GM12878 (cell line): Measurements from ENCODE around the gene TTYH3. TPM values are rescaled to one million over a fixed set of nuclear protein-coding genes. Genes with fewer than 3 reads are reported as not detected.

Experiments
- ATAC-seq: fragments of 200-7000 bp; cut with Tn5 transposase; 3 replicates; pipeline ENCODE4 v1.9.1; 2020; ENCODE audit warnings: mild to moderate bottlenecking, moderate library complexity
- BruUV-seq: library from RNA; stranded (reverse); fragments of 400-500 nt; replicated peaks from 2 replicates; lab custom pipeline; 2021; lab: Mats Ljungman, UMichigan
- CTCF ChIA-PET: fragments of 300-600 bp; sonication (Branson Sonifier 250); formaldehyde crosslinking; extraction: SDS; loops from one replicate; lab custom pipeline; 2021; ENCODE audit warnings: inconsistent platforms; lab: Yijun Ruan, JAX
- POLR2A ChIA-PET: fragments of 350-600 bp; formaldehyde crosslinking; extraction: SDS; loops from one replicate; lab custom pipeline; 2021; ENCODE audit warnings: inconsistent platforms; lab: Charles Lee
- RAD21 ChIA-PET: fragments of 300-600 bp; sonication (Branson Sonifier 250); formaldehyde crosslinking; loops from one replicate; lab custom pipeline; 2023; ENCODE audit warnings: antibody characterized with exemption; ENCODE audit not compliant: unreplicated experiment; lab: Charles Lee
- SMC1A ChIA-PET: fragments of 300-600 bp; sonication (Branson Sonifier 250); formaldehyde crosslinking; loops from one replicate; lab custom pipeline; 2023; ENCODE audit not compliant: unreplicated experiment, uncharacterized antibody; lab: Charles Lee
- DNase-seq: peaks from one replicate; pipeline ENCODE4 v3.0.0-alpha.2; 2011; ENCODE audit warnings: low read depth, low spot score
- FAIRE-seq: peaks from 3 replicates; lab custom pipeline; 2011; peaks lifted over from hg19 to GRCh38; lab: Jason Lieb, UNC
- H2AFZ ChIP-seq: 2 replicates; pipeline ENCODE4 v1.6.0; 2011; ENCODE audit warnings: low read depth, low read length, control low read depth; ENCODE audit not compliant: control insufficient read depth
- H3K27ac ChIP-seq: 2 replicates; pipeline ENCODE4 v1.5.1; 2011; ENCODE audit warnings: control low read depth; ENCODE audit not compliant: control insufficient read depth, insufficient read depth
- H3K27me3 ChIP-seq, 2 experiments: replicated peaks in 1 of 2; 2 replicates each; pipeline versions ENCODE4 v1.6.0 to v1.6.1; 2011; ENCODE audit warnings: low read length in 1 of 2; ENCODE audit not compliant: control insufficient read depth in 2 of 2, insufficient read depth in 2 of 2
- H3K36me3 ChIP-seq, 2 experiments: 2 replicates each; pipeline ENCODE4 v1.5.1; 2011; ENCODE audit warnings: low read length in 1 of 2; ENCODE audit not compliant: control insufficient read depth in 2 of 2, insufficient read depth in 2 of 2
- H3K4me1 ChIP-seq: 2 replicates; pipeline ENCODE4 v1.6.1; 2011; ENCODE audit warnings: mild to moderate bottlenecking, low read length, moderate library complexity, mixed read lengths; ENCODE audit not compliant: control insufficient read depth, insufficient read depth
- H3K4me2 ChIP-seq: 2 replicates; pipeline ENCODE4 v1.6.0; 2011; ENCODE audit warnings: control low read depth; ENCODE audit not compliant: control insufficient read depth, insufficient read depth
- H3K4me3 ChIP-seq: fragments of 200-600 bp; sonication (generic); 2 replicates; pipeline ENCODE4 v1.5.1; 2016
- H3K79me2 ChIP-seq: 2 replicates; pipeline ENCODE4 v1.6.0; 2011; ENCODE audit warnings: low read length; ENCODE audit not compliant: control insufficient read depth, insufficient read depth
- H3K9ac ChIP-seq: 2 replicates; pipeline ENCODE4 v1.8.0; 2011; ENCODE audit warnings: low read length, control low read depth, mixed read lengths; ENCODE audit not compliant: control insufficient read depth, insufficient read depth
- H3K9me3 ChIP-seq: replicated peaks from 3 replicates; pipeline ENCODE4 v1.5.1; 2011; ENCODE audit warnings: mild to moderate bottlenecking, low read length; ENCODE audit not compliant: control insufficient read depth, insufficient read depth
- H4K20me1 ChIP-seq: 2 replicates; pipeline ENCODE4 v1.6.0; 2011; ENCODE audit not compliant: control insufficient read depth, insufficient read depth
- ASH2L ChIP-seq: fragments of 300-600, 200-600 bp; sonication (generic); IDR thresholded peaks from 2 replicates; pipeline ENCODE4 v1.6.1; 2017; ENCODE audit warnings: low read depth, mild to moderate bottlenecking, borderline replicate concordance
- BMI1 ChIP-seq: fragments of 450-650 bp; IDR thresholded peaks from 2 replicates; pipeline ENCODE4 v1.6.1; 2016; ENCODE audit warnings: mild to moderate bottlenecking, moderate library complexity, borderline replicate concordance
- BRCA1 ChIP-seq: IDR thresholded peaks from 2 replicates; pipeline ENCODE4 v1.6.1; 2011; ENCODE audit warnings: low read depth, low read length, improper control_type of control experiment
- KAT2A ChIP-seq: conservative IDR thresholded peaks from 2 replicates; pipeline ENCODE4 v1.6.1; 2011; ENCODE audit warnings: low read depth, low read length; ENCODE audit not compliant: control insufficient read depth
- KDM1A ChIP-seq: fragments of 200-600 bp; sonication (generic); IDR thresholded peaks from 2 replicates; pipeline ENCODE4 v1.6.1; 2016; ENCODE audit warnings: borderline replicate concordance
- NR2F1 ChIP-seq: fragments of 450-650 bp; conservative IDR thresholded peaks from 2 replicates; pipeline ENCODE4 v1.6.1; 2017; ENCODE audit warnings: mild to moderate bottlenecking
- PAX8 ChIP-seq: fragments of 450-650 bp; IDR thresholded peaks from 2 replicates; pipeline ENCODE4 v1.6.1; 2017; ENCODE audit warnings: mild to moderate bottlenecking, moderate library complexity
- PML ChIP-seq: IDR thresholded peaks from 2 replicates; pipeline ENCODE4 v1.6.1; 2012; ENCODE audit warnings: low read length, inconsistent platforms
- POLR2AphosphoS2 ChIP-seq: IDR thresholded peaks from 2 replicates; pipeline ENCODE4 v1.6.1; 2011; ENCODE audit warnings: low read depth, mild to moderate bottlenecking, low read length, improper control_type of control experiment, moderate library complexity
- SMAD1 ChIP-seq: fragments of 450-650 bp; IDR thresholded peaks from 2 replicates; pipeline ENCODE4 v1.6.1; 2018; ENCODE audit warnings: mild to moderate bottlenecking, low read depth; ENCODE audit not compliant: partially characterized antibody
- WGBS: methylation state at CpG from one replicate; pipeline ENCODE4 v1.1.6; 2016; ENCODE audit warnings: low lambda C conversion rate; ENCODE audit not compliant: insufficient replicate concordance, insufficient coverage; ENCODE audit errors: missing lambda C conversion rate; 5-methylcytosine and 5-hydroxymethylcytosine counted together
- in situ Hi-C: fragments of 300-500 bp; cut with MboI; formaldehyde crosslinking; loops from 9 replicates; pipeline ENCODE4 v1.14.3; 2018; ENCODE audit warnings: mixed read lengths
- intact Hi-C: fragments of 100-400 bp; cut with micrococcal nuclease; formaldehyde crosslinking; loops from one replicate; pipeline ENCODE4 v1.14.2; 2022; ENCODE audit not compliant: unreplicated experiment
- polyA plus RNA-seq, 11 experiments: library from polyadenylated mRNA; depleted of rRNA in 4 of 11; unstranded in 6 of 11; stranded (reverse) in 5 of 11; fragments of >200 nt; fragmentation: Nextera tagmentation in 4 of 11; fragmentation: Illumina TruSeq in 1 of 11; extraction: Ambion mirVana in 4 of 11; extraction: Trizol in 1 of 11; gene quantifications; 1 replicate in 1 of 11; 2 replicates in 10 of 11; pipeline versions ENCODE4 v1.2.1 to v1.2.3, GENCODE V29; 2011 to 2016; ENCODE audit warnings: inconsistent platforms in 2 of 11, missing spikeins in 2 of 11, low read depth in 1 of 11
- total RNA-seq, 4 experiments: library from RNA; depleted of rRNA in 3 of 4; stranded (reverse); fragments of >200 nt in 3 of 4; fragmentation: Illumina TruSeq in 1 of 4; extraction: Trizol in 1 of 4; gene quantifications; 2 replicates each; pipeline versions ENCODE4 v1.2.1 to v1.2.3, GENCODE V29; 2013 to 2021
- TF ChIP-seq, protein P1 (sequence below): fragments of 450-650 bp; IDR thresholded peaks from 2 replicates; pipeline ENCODE4 v1.6.1; 2017; ENCODE audit warnings: mild to moderate bottlenecking, moderate library complexity
- TF ChIP-seq, protein P2 (sequence below): fragments of 450-650 bp; IDR thresholded peaks from 2 replicates; pipeline ENCODE4 v1.6.1; 2018; ENCODE audit warnings: borderline replicate concordance, mild to moderate bottlenecking; ENCODE audit not compliant: partially characterized antibody
- TF ChIP-seq, protein P3 (sequence below): IDR thresholded peaks from 2 replicates; pipeline ENCODE4 v1.6.1; 2011; ENCODE audit warnings: low read depth, mild to moderate bottlenecking, low read length, moderate library complexity, borderline replicate concordance; ENCODE audit errors: extremely low read depth

The TTYH3 gene
- total and polyA plus RNA-seq, 10 of the 15 experiments (the other 5 are each of a cell fraction or from before 2014, with no cell fraction given): 0.79 to 71.4 (median 10.5) TPM

DNA sequence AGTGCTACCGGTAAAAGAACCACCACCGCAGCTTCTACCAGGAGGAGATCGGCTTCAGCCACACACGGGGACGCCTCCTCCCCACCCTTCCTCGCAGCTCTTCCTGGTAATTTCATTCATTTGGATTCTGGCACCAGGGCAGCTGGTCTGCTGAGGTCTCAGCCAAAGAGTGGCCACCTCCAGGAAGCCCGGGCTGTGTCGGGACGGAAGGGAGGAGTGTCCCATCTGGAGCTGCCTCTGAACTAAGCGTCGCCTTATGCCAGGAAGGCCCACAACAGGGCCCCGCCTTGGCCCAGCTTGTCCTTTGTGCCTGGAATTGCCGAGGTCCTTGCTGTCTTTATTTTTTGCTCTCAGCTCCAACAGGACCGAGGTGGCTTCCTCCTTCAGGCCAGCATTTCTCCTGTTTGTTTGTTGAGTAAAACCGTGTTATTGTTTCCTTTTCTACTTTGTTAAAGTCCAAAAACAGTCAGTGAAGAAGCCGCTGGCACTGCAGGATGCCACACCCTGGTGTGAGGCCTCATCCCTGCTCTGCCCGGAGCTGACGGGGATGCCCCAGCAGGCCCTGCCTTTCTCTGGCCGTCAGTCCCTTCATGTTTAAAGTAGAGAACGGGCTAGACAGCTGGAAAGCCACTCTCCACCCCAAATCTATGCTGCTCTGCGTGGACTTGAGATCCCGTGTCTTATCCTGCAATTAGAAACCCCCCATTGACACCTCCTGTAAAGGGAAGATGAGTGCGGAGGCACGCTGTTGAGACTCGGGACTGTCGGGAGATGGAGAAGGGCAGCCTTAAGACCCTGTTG is 24.5 kb upstream of the TTYH3 start:
- H3K27me3 ChIP-seq: no peaks in the 10 kb centered on the region
- ChIA-PET RAD21 (no interaction called here), POLR2A (no interaction called here), CTCF (interaction anchor here (1.2 to 2.1 kb wide), 3 partner anchors 38 to 103 kb away, joined by 3 to 14 read pairs (median 5); no protein-coding TSS in a partner anchor), SMC1A (interaction anchor here (0.7 to 1.3 kb wide), 2 partner anchors 40 to 41 kb away, joined by 3 read pairs; no protein-coding TSS in a partner anchor)
- BruUV-seq: no TSS peak
- ATAC-seq (no peak), FAIRE-seq (no peak), DNase-seq (no peak)
- no peak overlapping the region for H2AFZ ChIP-seq
- H3K27ac ChIP-seq: no peak overlapping the region
- in situ Hi-C loops: no loop called here
- no peaks in the 10 kb centered on the region for H3K79me2 ChIP-seq
- H3K4me3 ChIP-seq: no peak overlapping the region
- WGBS: 66% methylated on average over 26 of the region's 26 CpGs
- H3K36me3 ChIP-seq: no peaks in the 10 kb centered on the region
- TF ChIP-seq, protein P1, sequence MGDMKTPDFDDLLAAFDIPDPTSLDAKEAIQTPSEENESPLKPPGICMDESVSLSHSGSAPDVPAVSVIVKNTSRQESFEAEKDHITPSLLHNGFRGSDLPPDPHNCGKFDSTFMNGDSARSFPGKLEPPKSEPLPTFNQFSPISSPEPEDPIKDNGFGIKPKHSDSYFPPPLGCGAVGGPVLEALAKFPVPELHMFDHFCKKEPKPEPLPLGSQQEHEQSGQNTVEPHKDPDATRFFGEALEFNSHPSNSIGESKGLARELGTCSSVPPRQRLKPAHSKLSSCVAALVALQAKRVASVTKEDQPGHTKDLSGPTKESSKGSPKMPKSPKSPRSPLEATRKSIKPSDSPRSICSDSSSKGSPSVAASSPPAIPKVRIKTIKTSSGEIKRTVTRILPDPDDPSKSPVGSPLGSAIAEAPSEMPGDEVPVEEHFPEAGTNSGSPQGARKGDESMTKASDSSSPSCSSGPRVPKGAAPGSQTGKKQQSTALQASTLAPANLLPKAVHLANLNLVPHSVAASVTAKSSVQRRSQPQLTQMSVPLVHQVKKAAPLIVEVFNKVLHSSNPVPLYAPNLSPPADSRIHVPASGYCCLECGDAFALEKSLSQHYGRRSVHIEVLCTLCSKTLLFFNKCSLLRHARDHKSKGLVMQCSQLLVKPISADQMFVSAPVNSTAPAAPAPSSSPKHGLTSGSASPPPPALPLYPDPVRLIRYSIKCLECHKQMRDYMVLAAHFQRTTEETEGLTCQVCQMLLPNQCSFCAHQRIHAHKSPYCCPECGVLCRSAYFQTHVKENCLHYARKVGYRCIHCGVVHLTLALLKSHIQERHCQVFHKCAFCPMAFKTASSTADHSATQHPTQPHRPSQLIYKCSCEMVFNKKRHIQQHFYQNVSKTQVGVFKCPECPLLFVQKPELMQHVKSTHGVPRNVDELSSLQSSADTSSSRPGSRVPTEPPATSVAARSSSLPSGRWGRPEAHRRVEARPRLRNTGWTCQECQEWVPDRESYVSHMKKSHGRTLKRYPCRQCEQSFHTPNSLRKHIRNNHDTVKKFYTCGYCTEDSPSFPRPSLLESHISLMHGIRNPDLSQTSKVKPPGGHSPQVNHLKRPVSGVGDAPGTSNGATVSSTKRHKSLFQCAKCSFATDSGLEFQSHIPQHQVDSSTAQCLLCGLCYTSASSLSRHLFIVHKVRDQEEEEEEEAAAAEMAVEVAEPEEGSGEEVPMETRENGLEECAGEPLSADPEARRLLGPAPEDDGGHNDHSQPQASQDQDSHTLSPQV: no peak
- TF ChIP-seq BMI1 (no peak), BRCA1 (no peak), ASH2L (no peak), KDM1A (no peak), POLR2AphosphoS2 (no peak), NR2F1 (no peak), KAT2A (no peak), SMAD1 (no peak), PML (no peak), PAX8 (no peak)
- TF ChIP-seq, protein P2, sequence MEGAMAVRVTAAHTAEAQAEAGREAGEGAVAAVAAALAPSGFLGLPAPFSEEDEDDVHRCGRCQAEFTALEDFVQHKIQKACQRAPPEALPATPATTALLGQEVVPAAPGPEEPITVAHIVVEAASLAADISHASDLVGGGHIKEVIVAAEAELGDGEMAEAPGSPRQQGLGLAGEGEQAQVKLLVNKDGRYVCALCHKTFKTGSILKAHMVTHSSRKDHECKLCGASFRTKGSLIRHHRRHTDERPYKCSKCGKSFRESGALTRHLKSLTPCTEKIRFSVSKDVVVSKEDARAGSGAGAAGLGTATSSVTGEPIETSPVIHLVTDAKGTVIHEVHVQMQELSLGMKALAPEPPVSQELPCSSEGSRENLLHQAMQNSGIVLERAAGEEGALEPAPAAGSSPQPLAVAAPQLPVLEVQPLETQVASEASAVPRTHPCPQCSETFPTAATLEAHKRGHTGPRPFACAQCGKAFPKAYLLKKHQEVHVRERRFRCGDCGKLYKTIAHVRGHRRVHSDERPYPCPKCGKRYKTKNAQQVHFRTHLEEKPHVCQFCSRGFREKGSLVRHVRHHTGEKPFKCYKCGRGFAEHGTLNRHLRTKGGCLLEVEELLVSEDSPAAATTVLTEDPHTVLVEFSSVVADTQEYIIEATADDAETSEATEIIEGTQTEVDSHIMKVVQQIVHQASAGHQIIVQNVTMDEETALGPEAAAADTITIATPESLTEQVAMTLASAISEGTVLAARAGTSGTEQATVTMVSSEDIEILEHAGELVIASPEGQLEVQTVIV: no peak
- TF ChIP-seq, protein P3, sequence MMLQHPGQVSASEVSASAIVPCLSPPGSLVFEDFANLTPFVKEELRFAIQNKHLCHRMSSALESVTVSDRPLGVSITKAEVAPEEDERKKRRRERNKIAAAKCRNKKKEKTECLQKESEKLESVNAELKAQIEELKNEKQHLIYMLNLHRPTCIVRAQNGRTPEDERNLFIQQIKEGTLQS: no peak
- H3K9me3 ChIP-seq: no peaks in the 10 kb centered on the region
- intact Hi-C loops: no loop called here
- H4K20me1 ChIP-seq: no peaks in the 10 kb centered on the region
- peaks cover 10% of the 10 kb centered on the region for H3K4me1 ChIP-seq
- H3K9ac ChIP-seq: no peak overlapping the region
- no peak overlapping the region for H3K4me2 ChIP-seq
